H1 (cell line): ENCODE results near the gene LYRM4. TPM values are rescaled to one million over a fixed set of nuclear protein-coding genes. Genes with fewer than 3 reads are reported as not detected.

ENCODE experiments used
- CTCF ChIA-PET: fragments of 300-600 bp; sonication (Branson Sonifier 250); formaldehyde crosslinking; loops from one replicate; lab custom pipeline; 2021; ENCODE audit not compliant: partially characterized antibody; lab: Charles Lee
- POLR2A ChIA-PET: fragments of 300-600 bp; sonication (Branson Sonifier 250); formaldehyde crosslinking; loops from one replicate; lab custom pipeline; 2021; ENCODE audit warnings: inconsistent platforms; ENCODE audit not compliant: partially characterized antibody; lab: Charles Lee
- DNase-seq, 2 experiments: peaks; one replicate each; pipeline versions ENCODE4 v3.0.0 to v3.0.0-alpha.2; 2010 to 2022; ENCODE audit warnings: low spot score in 2 of 2, low read depth in 1 of 2, mixed read lengths in 1 of 2
- FAIRE-seq: peaks from 2 replicates; lab custom pipeline; 2011; peaks lifted over from hg19 to GRCh38; lab: Jason Lieb, UNC
- H2AFZ ChIP-seq: 2 replicates; pipeline ENCODE4 v1.8.1; 2012; ENCODE audit warnings: low read length, inconsistent platforms
- H2AK5ac ChIP-seq: 2 replicates; pipeline ENCODE4 v1.6.1; 2013; ENCODE audit warnings: low read depth, low read length
- H2BK120ac ChIP-seq: replicated peaks from 2 replicates; pipeline ENCODE3; 2013; ENCODE audit warnings: low read depth, low read length, inconsistent platforms
- H2BK12ac ChIP-seq: 2 replicates; pipeline ENCODE4 v1.6.1; 2013; ENCODE audit warnings: low read depth, low read length
- H2BK15ac ChIP-seq: 2 replicates; pipeline ENCODE4 v1.6.1; 2013; ENCODE audit warnings: low read length
- H2BK20ac ChIP-seq: 2 replicates; pipeline ENCODE4 v1.6.1; 2013; ENCODE audit warnings: low read length
- H2BK5ac ChIP-seq: 2 replicates; pipeline ENCODE4 v1.6.1; 2013; ENCODE audit warnings: low read depth, low read length
- H3K14ac ChIP-seq: 2 replicates; pipeline ENCODE4 v1.6.1; 2013; ENCODE audit warnings: inconsistent platforms; ENCODE audit not compliant: insufficient read length
- H3K18ac ChIP-seq: 2 replicates; pipeline ENCODE4 v1.6.1; 2013; ENCODE audit warnings: low read length; ENCODE audit errors: extremely low read depth
- H3K23ac ChIP-seq: 2 replicates; pipeline ENCODE4 v1.6.1; 2013; ENCODE audit warnings: inconsistent platforms; ENCODE audit not compliant: insufficient read length
- H3K23me2 ChIP-seq: 2 replicates; pipeline ENCODE4 v1.6.1; 2013; ENCODE audit warnings: low read depth, low read length
- H3K27ac ChIP-seq: 2 replicates; pipeline ENCODE4 v1.6.1; 2011; ENCODE audit warnings: low read depth, low read length, inconsistent platforms
- H3K27me3 ChIP-seq, 4 experiments: replicated peaks in 1 of 4; 1 replicate in 1 of 4; 2 replicates in 3 of 4; pipeline versions ENCODE4 v1.6.1 to v1.8.1; 2011 to 2013; ENCODE audit warnings: low read length in 3 of 4, mild to moderate bottlenecking in 3 of 4, inconsistent platforms in 2 of 4, mixed read lengths in 2 of 4, moderate library complexity in 1 of 4; ENCODE audit not compliant: control insufficient read depth in 3 of 4, insufficient read depth in 3 of 4; ENCODE audit errors: extremely low read depth in 1 of 4
- H3K36me3 ChIP-seq, 4 experiments: 2 replicates each; pipeline versions ENCODE4 v1.6.1 to v1.8.1; 2011 to 2013; ENCODE audit warnings: mild to moderate bottlenecking in 4 of 4, low read length in 3 of 4, moderate library complexity in 2 of 4, control low read depth in 1 of 4, inconsistent platforms in 1 of 4; ENCODE audit not compliant: insufficient read depth in 4 of 4, control insufficient read depth in 2 of 4
- H3K4ac ChIP-seq: replicated peaks from 2 replicates; pipeline ENCODE3; 2013; ENCODE audit warnings: low read length, low read depth, mixed read lengths, inconsistent platforms; ENCODE audit not compliant: insufficient read length
- H3K4me1 ChIP-seq, 4 experiments: replicated peaks in 1 of 4; 1 replicate in 1 of 4; 2 replicates in 3 of 4; pipeline versions ENCODE4 v1.6.1 to v1.8.1; 2011 to 2013; ENCODE audit warnings: low read length in 3 of 4, inconsistent platforms in 2 of 4, mixed read lengths in 1 of 4; ENCODE audit not compliant: insufficient read depth in 4 of 4, control insufficient read depth in 3 of 4
- H3K4me2 ChIP-seq, 2 experiments: 2 replicates each; pipeline versions ENCODE4 v1.6.1 to v1.8.1; 2011 to 2013; ENCODE audit warnings: low read depth in 2 of 2, low read length in 2 of 2, control low read depth in 1 of 2, inconsistent platforms in 1 of 2, mild to moderate bottlenecking in 1 of 2; ENCODE audit not compliant: insufficient read depth in 1 of 2
- H3K4me3 ChIP-seq, 4 experiments: fragments of 200-600, 300-600 bp in 1 of 4; sonication (generic), shearing (Covaris generic), sonication (Bioruptor Twin) in 1 of 4; 2 replicates each; pipeline versions ENCODE4 v1.5.1 to v1.8.1; 2011 to 2016; ENCODE audit warnings: low read length in 4 of 4, low read depth in 3 of 4, control low read depth in 2 of 4, inconsistent platforms in 2 of 4, mild to moderate bottlenecking in 2 of 4, mixed read lengths in 1 of 4, moderate library complexity in 1 of 4; ENCODE audit not compliant: insufficient read depth in 2 of 4; ENCODE audit errors: extremely low read depth in 1 of 4
- H3K56ac ChIP-seq: replicated peaks from 2 replicates; pipeline ENCODE3; 2013; ENCODE audit warnings: low read depth, mild to moderate bottlenecking, mixed read lengths, low read length, inconsistent platforms; ENCODE audit not compliant: insufficient read length
- H3K79me1 ChIP-seq: 2 replicates; pipeline ENCODE4 v1.6.1; 2013; ENCODE audit warnings: low read depth, low read length, control low read depth
- H3K79me2 ChIP-seq, 2 experiments: 2 replicates each; pipeline versions ENCODE4 v1.6.1 to v1.8.1; 2012 to 2013; ENCODE audit warnings: low read length in 2 of 2, mild to moderate bottlenecking in 2 of 2, inconsistent platforms in 1 of 2; ENCODE audit not compliant: insufficient read depth in 2 of 2, control insufficient read depth in 1 of 2
- H3K9ac ChIP-seq, 4 experiments: replicated peaks in 1 of 4; 1 replicate in 1 of 4; 2 replicates in 3 of 4; pipeline versions ENCODE4 v1.6.1 to v1.8.1; 2011 to 2013; ENCODE audit warnings: low read depth in 3 of 4, low read length in 3 of 4, control low read depth in 2 of 4, mild to moderate bottlenecking in 2 of 4, moderate library complexity in 2 of 4, inconsistent platforms in 1 of 4; ENCODE audit errors: extremely low read depth in 1 of 4
- H3K9me3 ChIP-seq, 2 experiments: 2 replicates each; pipeline versions ENCODE4 v1.6.1 to v1.8.1; 2012 to 2013; ENCODE audit warnings: mild to moderate bottlenecking in 2 of 2, moderate library complexity in 2 of 2, control low read depth in 1 of 2, inconsistent platforms in 1 of 2, low read depth in 1 of 2, low read length in 1 of 2, mixed read lengths in 1 of 2; ENCODE audit not compliant: insufficient read depth in 2 of 2
- H4K20me1 ChIP-seq, 2 experiments: replicated peaks in 1 of 2; 2 replicates each; pipeline versions ENCODE3 to v1.8.1; 2011 to 2013; ENCODE audit warnings: inconsistent platforms in 2 of 2, low read length in 2 of 2, mild to moderate bottlenecking in 1 of 2; ENCODE audit not compliant: insufficient read depth in 2 of 2, control insufficient read depth in 1 of 2
- H4K5ac ChIP-seq: 2 replicates; pipeline ENCODE4 v1.6.1; 2013; ENCODE audit warnings: low read length, low read depth, mixed read lengths, inconsistent platforms; ENCODE audit not compliant: insufficient read length
- H4K8ac ChIP-seq: 2 replicates; pipeline ENCODE4 v1.8.0; 2013; ENCODE audit warnings: mild to moderate bottlenecking, moderate library complexity, low read length, inconsistent platforms; ENCODE audit not compliant: insufficient read depth; ENCODE audit errors: extremely low read depth
- H4K91ac ChIP-seq: replicated peaks from 2 replicates; pipeline ENCODE3; 2013; ENCODE audit warnings: low read length, mixed read lengths, inconsistent platforms; ENCODE audit not compliant: insufficient read length
- BCL11A ChIP-seq, 2 experiments: IDR thresholded peaks; one replicate each; pipeline ENCODE4 v1.6.1; 2011; ENCODE audit warnings: low read depth in 2 of 2, low read length in 2 of 2, mild to moderate bottlenecking in 2 of 2
- EGR1 ChIP-seq: IDR thresholded peaks from 2 replicates; pipeline ENCODE4 v1.6.1; 2011; ENCODE audit warnings: low read depth, low read length, borderline replicate concordance
- EZH2 ChIP-seq: fragments of 200-600 bp; sonication (generic); IDR thresholded peaks from 2 replicates; pipeline ENCODE4 v1.7.1; 2012; ENCODE audit warnings: low read depth, mild to moderate bottlenecking, moderate library complexity, low read length, inconsistent platforms; ENCODE audit not compliant: severe bottlenecking
- GABPA ChIP-seq: IDR thresholded peaks from 2 replicates; pipeline ENCODE4 v1.6.1; 2011; ENCODE audit warnings: mild to moderate bottlenecking, low read length, moderate library complexity, borderline replicate concordance; ENCODE audit not compliant: insufficient read depth
- JUN ChIP-seq: IDR thresholded peaks from 2 replicates; pipeline ENCODE4 v1.6.1; 2011; ENCODE audit warnings: low read depth, mild to moderate bottlenecking, improper control_type of control experiment, low read length
- JUND ChIP-seq: IDR thresholded peaks from 2 replicates; pipeline ENCODE4 v1.6.1; 2011; ENCODE audit warnings: mild to moderate bottlenecking, improper control_type of control experiment, low read length
- KDM4A ChIP-seq: IDR thresholded peaks from one replicate; pipeline ENCODE4 v1.7.1; 2012; ENCODE audit warnings: low read depth, mild to moderate bottlenecking, moderate library complexity, low read length, inconsistent platforms; ENCODE audit not compliant: severe bottlenecking
- POU5F1 ChIP-seq: IDR thresholded peaks from 2 replicates; pipeline ENCODE4 v1.6.1; 2011; ENCODE audit warnings: low read depth, mild to moderate bottlenecking, low read length, moderate library complexity
- SAP30 ChIP-seq: fragments of 300-600 bp; sonication (generic); IDR thresholded peaks from 2 replicates; pipeline ENCODE4 v1.7.1; 2012; ENCODE audit warnings: low read length, moderate library complexity, mild to moderate bottlenecking, inconsistent platforms; ENCODE audit not compliant: insufficient read depth, insufficient replicate concordance
- SIN3A ChIP-seq, 2 experiments: IDR thresholded peaks in 1 of 2; conservative IDR thresholded peaks in 1 of 2; 2 replicates each; pipeline ENCODE4 v1.6.1; 2011 to 2012; ENCODE audit warnings: low read length in 2 of 2, improper control_type of control experiment in 1 of 2, low read depth in 1 of 2, mild to moderate bottlenecking in 1 of 2
- SP2 ChIP-seq: IDR thresholded peaks from 2 replicates; pipeline ENCODE4 v1.6.1; 2012; ENCODE audit warnings: mild to moderate bottlenecking, low read length, inconsistent platforms
- USF2 ChIP-seq: IDR thresholded peaks from 2 replicates; pipeline ENCODE4 v1.6.1; 2011; ENCODE audit warnings: low read length, improper control_type of control experiment
- WGBS, 2 experiments: shearing (Covaris generic) in 1 of 2; methylation state at CpG; one replicate each; pipeline versions ENCODE4 v1.1.6 to v1.1.7; 2013 to 2015; ENCODE audit warnings: low lambda C conversion rate in 2 of 2, mixed read lengths in 2 of 2, inconsistent platforms in 1 of 2, low coverage in 1 of 2, missing lambda C conversion rate in 1 of 2; ENCODE audit not compliant: insufficient replicate concordance in 2 of 2, insufficient coverage in 1 of 2, insufficient read length in 1 of 2; ENCODE audit errors: extremely low coverage in 1 of 2, missing lambda C conversion rate in 1 of 2; 5-methylcytosine and 5-hydroxymethylcytosine counted together
- polyA plus RNA-seq, 7 experiments: library from polyadenylated mRNA; depleted of rRNA in 3 of 7; stranded (reverse) in 5 of 7; unstranded in 2 of 7; fragments of >200 nt in 5 of 7; fragments of 200-250 nt in 2 of 7; gene quantifications; 1 replicate in 5 of 7; 2 replicates in 1 of 7; 4 replicates in 1 of 7; pipeline versions ENCODE4 v1.2.1 to v1.2.3, GENCODE V29; 2011 to 2013; ENCODE audit warnings: missing spikeins in 2 of 7, mixed read lengths in 2 of 7
- total RNA-seq: library from RNA; stranded (reverse); fragmentation: NEBNext Ultra II Directional; extraction: Animal tissue kit (Norgen Biotek cat#: 25700); gene quantifications from 2 replicates; pipeline ENCODE4 v1.2.1, GENCODE V29; 2021

The LYRM4 gene
- total and polyA plus RNA-seq, 2 of the 8 experiments (the other 6 are each of a cell fraction or from before 2014, with no cell fraction given): 56.6 to 62.8 TPM

- Histone ChIP-seq H4K8ac (no peak overlapping the region), H3K4me2 (no peak overlapping the region), H4K20me1 (peaks cover 2 to 8% of the 10 kb centered on the region in 2 experiments), H3K79me2 (no peaks in the 10 kb centered on the region), H4K5ac (no peak overlapping the region), H2BK120ac (no peak overlapping the region), H3K4ac (no peak overlapping the region), H2BK12ac (no peak overlapping the region), H3K36me3 (no peaks in the 10 kb centered on the region), H2BK15ac (no peak overlapping the region), H2AFZ (no peak overlapping the region), H2BK20ac (no peak overlapping the region), H3K9me3 (no peaks in the 10 kb centered on the region), H3K27me3 (no peaks in the 10 kb centered on the region), H3K14ac (no peak overlapping the region), H4K91ac (no peak overlapping the region), H3K4me1 (peaks cover 0 to 14% (median 9%) of the 10 kb centered on the region in 4 experiments; a peak in 5 of 7 replicates), H3K23ac (no peak overlapping the region), H3K9ac (no peak overlapping the region), H3K79me1 (no peaks in the 10 kb centered on the region), H3K56ac (no peak overlapping the region), H3K23me2 (no peaks in the 10 kb centered on the region), H3K27ac (no peak overlapping the region), H2BK5ac (no peak overlapping the region), H3K4me3 (no peak overlapping the region), H3K18ac (no peak overlapping the region), H2AK5ac (no peak overlapping the region)
- DNase-seq: no peak
- CTCF ChIA-PET: interaction anchor here (0.6 to 2.0 kb wide), 5 partner anchors 11 to 294 kb away, joined by 3 to 4 read pairs (median 3); no protein-coding TSS in a partner anchor
- POLR2A ChIA-PET: no interaction called here
- 97% methylated on average over 4 of the region's 4 CpGs; no CpG with 5 or more reads in 1 of the 2 experiments for WGBS, 2 experiments
- FAIRE-seq: no peak
- TF ChIP-seq JUND (no peak), BCL11A (IDR thresholded peaks at IDR 0.05; ENCODE audit: low read depth in 2 of 2, low read length in 2 of 2) (no peak), SAP30 (no peak), SP2 (no peak), GABPA (no peak), EZH2 (no peak), EGR1 (no peak), USF2 (no peak), KDM4A (no peak), SIN3A (conservative IDR thresholded peaks at IDR 0.05 in 1 of 2, IDR thresholded peaks at IDR 0.05 in 1 of 2; ENCODE audit: low read depth in 1 of 2, low read length in 2 of 2) (no peak), POU5F1 (no peak), JUN (no peak)
Measured at GRCh38 chr6:5128351-5128750, 132.4 kb downstream of the LYRM4 start.
